NCI-H128 (cell line): Measurements from ENCODE around the gene IGSF22.
"Not testable (repeated sequence)": the region's sequence is repeated elsewhere in the genome, so short reads cannot be mapped to it uniquely, and the experiment has no call there.

ENCODE experiments used
- DNase-seq: peaks from one replicate; lab custom pipeline; 2025; ENCODE audit not compliant: unreplicated experiment; lab: John Stamatoyannopoulos, UW

IGSF22 gene

DNA sequence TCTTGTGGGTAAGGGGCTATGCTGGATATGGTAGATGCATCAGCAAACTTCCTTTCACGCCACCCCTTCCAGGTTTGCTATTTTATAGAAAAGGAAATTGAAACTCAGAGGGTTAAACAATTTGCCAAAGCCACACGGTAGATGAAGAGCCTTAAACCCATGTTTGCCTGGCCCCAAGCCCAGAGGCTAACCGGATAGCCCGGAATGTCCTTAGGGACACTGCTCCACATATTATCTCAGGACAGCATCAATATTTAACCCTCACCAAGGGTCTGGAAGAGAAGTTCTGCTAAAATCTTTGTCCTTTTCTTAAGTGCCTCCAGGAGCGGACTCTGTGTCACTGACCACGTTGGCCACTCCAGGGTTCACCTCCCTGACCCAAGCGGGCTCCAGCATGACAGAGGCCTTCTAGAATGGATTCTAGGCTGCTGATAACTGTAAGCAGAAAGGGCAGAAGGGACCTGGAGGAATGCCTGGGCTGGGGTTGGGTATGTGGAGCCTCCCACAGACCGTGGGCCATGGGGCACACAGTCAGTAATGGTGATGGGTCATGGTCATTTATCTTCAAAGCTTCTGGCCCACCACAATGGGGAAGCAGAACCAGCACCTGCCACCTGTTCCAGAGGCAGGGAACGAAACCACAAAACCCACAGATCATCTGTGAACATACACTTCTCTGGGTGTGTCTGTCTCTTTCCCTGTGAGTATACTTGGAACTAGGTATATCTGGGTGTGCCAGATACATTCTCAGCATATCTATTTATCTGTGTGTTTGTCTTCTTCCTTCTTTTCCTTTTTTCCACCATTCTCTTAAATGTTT, 32.8 kb downstream of the IGSF22 start:
- no peak for DNase-seq

DNA sequence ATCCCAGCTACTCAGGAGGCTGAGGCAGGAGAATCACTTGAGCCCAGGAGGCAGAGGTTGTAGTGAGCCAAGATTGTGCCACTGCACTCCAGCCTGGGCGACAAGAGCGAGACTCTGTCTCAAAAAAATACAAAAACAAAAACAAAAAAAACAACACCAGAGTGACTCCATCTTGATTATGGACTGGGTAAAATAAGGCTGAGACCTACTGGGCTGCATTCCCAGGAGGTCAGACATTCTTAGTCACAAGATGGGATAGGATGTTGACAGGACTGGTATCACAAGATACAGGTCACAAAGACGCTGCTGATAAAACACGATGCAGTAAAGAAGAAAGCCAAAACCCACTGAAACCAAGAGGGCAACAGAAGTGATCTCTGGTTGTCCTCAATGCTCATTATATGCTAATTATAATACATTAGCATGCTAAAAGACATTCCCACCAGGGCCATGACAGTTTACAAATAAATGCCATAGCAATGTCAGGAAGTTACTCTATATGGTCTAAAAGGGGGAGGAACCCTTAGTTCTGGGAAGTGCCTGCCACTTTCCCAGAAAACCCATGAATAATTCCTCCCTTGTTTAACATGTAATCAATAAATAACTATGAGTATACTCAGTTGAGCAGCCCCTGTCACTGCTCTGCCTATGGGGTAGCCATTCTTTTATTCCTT, 34.4 kb downstream of the IGSF22 start:
- not testable (repeated sequence) for DNase-seq

DNA sequence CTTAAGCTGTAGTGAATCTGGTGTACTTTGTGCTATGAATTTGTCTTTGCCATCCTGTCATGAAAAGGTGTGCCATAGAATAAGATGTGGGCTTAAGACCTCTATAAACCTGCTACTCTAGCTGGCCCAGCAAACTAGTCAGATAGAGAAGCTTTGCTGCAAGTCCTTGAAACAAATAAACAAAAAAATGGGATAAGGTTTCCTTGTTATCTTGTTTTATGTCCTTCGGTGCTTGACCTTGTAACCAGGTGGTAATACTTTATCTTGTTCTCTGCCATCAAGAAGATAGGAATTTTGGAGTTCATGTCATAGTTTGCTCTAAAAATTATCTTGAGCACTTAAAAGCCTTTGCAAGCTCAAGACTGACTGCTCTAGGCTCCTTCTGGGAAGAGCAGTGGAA, 41.7 kb downstream of the IGSF22 start:
- DNase-seq, result no peak

GRCh38 chr11:18682466-18682865, 43.5 kb downstream of the IGSF22 start:
- DNase-seq, result no peak

DNA sequence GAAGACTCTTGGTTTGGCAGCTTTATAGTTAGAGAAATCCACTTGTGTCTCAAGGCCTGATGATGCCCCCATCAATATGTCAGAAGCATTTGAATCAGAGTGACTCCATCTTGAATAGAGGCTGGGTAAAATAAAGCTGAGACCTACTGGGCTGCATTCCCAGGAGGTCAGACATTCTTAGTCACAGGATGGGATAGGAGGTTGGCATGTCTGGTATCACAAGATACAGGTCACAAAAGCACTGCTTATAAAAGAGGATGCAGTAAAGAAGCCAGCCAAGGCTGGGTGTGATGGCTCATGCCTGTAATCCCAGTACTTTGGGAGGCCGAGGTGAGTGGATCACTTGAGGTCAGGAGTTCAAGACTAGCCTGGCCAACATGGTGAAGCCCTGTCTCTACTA, 44.0 kb downstream of the IGSF22 start:
- DNase-seq, result not testable (repeated sequence)

DNA sequence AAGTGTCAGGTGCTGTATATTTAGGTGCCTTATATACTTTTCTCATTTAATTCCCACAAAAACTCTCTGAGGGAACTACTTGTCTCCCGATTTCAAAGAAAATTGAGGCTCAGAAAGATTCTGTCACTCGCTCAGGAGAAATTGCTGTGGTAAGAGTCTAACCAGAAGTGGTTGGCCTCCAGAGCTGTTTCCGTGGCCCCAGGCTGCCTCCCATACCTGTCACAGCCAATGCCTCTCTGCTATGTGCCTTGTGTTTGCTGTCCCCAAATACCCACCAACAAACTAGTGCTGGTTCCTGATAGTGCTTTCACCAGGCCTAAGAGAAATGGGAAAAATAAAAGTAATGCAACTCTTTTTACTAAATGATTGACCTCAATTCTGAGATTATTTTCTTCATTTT, 48.4 kb downstream of the IGSF22 start:
- no peak for DNase-seq

GRCh38 chr11:18676803-18677202, 49.2 kb downstream of the IGSF22 start:
- DNase-seq, result no peak

DNA sequence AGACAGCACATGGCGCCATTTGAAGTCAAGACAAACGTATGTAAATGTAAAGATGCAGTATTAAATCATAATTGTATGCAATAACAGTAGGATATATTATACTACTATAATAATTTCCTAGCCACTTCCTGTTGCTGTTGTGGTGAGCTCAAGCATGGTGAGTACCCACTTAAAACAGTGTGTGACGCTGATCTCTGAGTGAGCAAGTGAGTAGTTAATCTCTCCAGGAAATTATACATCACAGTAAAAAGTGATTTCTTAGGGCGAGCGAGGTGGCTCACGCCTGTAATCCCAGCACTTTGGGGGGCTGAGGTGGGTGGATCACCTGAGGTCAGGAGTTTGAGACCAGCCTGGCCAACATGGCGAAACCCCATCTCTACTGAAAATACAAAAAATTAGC, 53.8 kb downstream of the IGSF22 start:
- DNase-seq, result not testable (repeated sequence)

- DNase-seq, result no peak
Measured at GRCh38 chr11:18671246-18671645, 54.7 kb downstream of the IGSF22 start.

- no peak for DNase-seq
Measured at GRCh38 chr11:18669711-18670110, 56.3 kb downstream of the IGSF22 start.

DNA sequence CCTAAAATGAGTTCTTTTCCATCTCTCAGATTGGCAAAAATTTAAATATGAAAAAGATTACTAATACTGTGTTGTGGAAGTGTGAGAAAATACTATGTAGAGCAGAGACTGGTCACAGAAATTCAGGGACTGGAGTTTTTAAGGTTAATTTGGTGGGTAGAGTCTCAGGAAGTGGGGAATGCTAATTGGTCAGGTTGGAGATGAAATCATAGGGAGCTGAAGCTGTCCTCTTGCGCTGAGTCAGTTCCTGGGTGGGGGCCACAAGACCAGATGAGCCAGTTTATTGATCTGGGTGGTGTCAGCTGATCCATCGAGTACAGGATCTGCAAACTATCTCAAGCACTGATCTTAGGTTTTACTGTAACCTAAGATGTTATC, 56.8 kb downstream of the IGSF22 start:
- no peak for DNase-seq

DNA sequence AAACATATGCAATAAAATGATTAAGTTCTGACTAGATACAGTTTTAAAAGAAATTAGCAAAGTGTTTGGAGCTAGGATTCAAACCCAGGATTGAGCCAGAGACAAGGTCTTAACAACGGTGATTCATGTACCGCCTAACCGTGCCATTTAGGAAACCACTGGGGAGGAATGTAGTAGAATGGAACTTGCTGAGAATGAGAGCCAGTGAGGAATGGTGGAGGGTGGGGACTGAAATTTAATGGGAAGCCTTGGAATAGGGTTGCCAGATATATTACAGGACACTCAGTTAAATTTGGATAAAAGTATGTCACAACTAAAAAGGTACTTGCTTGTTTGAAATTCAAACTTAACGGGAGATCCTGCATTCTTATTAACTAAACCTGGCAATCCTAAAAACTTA, 57.9 kb downstream of the IGSF22 start:
- DNase-seq, result no peak

GRCh38 chr11:18665353-18665872, 60.6 kb downstream of the IGSF22 start:
- DNase-seq, result not testable (repeated sequence)

GRCh38 chr11:18657673-18658072, 68.3 kb downstream of the IGSF22 start:
- no peak for DNase-seq
